ENCODE results near the gene ITGAE. TPM values are rescaled to one million over a fixed set of nuclear protein-coding genes. Genes with fewer than 3 reads are reported as not detected.

The ITGAE gene
- total and polyA plus RNA-seq, 7 experiments from 2014 or later, result 16.3 to 44.9 (median 23.6) TPM

GRCh38 chr17:3672571-3672970 lies 128.4 kb downstream of the ITGAE start:
- Histone ChIP-seq H3K9me3 (ENCODE audit: control insufficient read depth in 2 of 3, low read length in 3 of 3) (no peaks in the 10 kb centered on the region), H3K27ac (ENCODE audit: low read depth, low read length) (no peak overlapping the region), H3K27me3 (ENCODE audit: control insufficient read depth in 2 of 2, insufficient read depth in 2 of 2, low read length in 2 of 2) (no peaks in the 10 kb centered on the region), H3K4me3 (ENCODE audit: low read length) (no peak overlapping the region), H3K36me3 (ENCODE audit: control insufficient read depth in 2 of 3, insufficient read depth in 3 of 3, low read length in 3 of 3) (peaks cover 0 to 15% (median 3%) of the 10 kb centered on the region in 3 experiments), H3K4me1 (ENCODE audit: control insufficient read depth in 2 of 2, insufficient read depth in 2 of 2, low read length in 2 of 2) (peaks cover 8 to 15% of the 10 kb centered on the region in 2 donors)
- ATAC-seq (no peak), DNase-seq (no peak)
- ChIA-PET CTCF (no interaction called here), POLR2A (no interaction called here)
- Mint-ChIP-seq H3K27me3 (peaks cover 0 to 2% (median 0%) of the 10 kb centered on the region in 5 donors), H3K36me3 (peaks cover 0 to 8% (median 0%) of the 10 kb centered on the region in 5 donors), H3K27ac (no peak overlapping the region), H3K4me1 (peaks cover 10 to 28% (median 19%) of the 10 kb centered on the region in 7 donors), H3K9me3 (peaks cover 0 to 2% (median 0%) of the 10 kb centered on the region in 11 donors), H3K4me3 (no peak overlapping the region)
- intact Hi-C loops (cut with micrococcal nuclease), result no loop called here

- peaks cover 21 to 43% (median 30%) of the 10 kb centered on the region in 7 donors for H3K4me1 Mint-ChIP-seq
- no peaks in the 10 kb centered on the region for H3K9me3 ChIP-seq (ENCODE audit: control insufficient read depth in 2 of 3, low read length in 3 of 3)
- peaks cover 8 to 17% of the 10 kb centered on the region in 2 donors for H3K4me1 ChIP-seq (ENCODE audit: control insufficient read depth in 2 of 2, insufficient read depth in 2 of 2, low read length in 2 of 2)
- H3K4me3 Mint-ChIP-seq, result peak overlapping the region; percentile 82 to 94 (median 91)
- ATAC-seq (no peak), DNase-seq (no peak)
- H3K9me3 Mint-ChIP-seq, result peaks cover 0 to 2% (median 0%) of the 10 kb centered on the region in 11 donors
- peak overlapping the region; percentile 91 for H3K4me3 ChIP-seq (ENCODE audit: low read length)
- H3K27me3 ChIP-seq (ENCODE audit: control insufficient read depth in 2 of 2, insufficient read depth in 2 of 2, low read length in 2 of 2), result no peaks in the 10 kb centered on the region
- H3K36me3 Mint-ChIP-seq, result peaks cover 0 to 6% (median 0%) of the 10 kb centered on the region in 5 donors
- peak overlapping the region; percentile 42 to 93 (median 85) for H3K27ac Mint-ChIP-seq
- intact Hi-C loops (cut with micrococcal nuclease), result loop anchor here (2.0 to 5.0 kb wide), 4 partner anchors 53 to 959 kb away; partner anchors contain the start of genes CAMKK1 (in 1 of the 2), CLUH (in 1 of the 2) and HASPIN (in 1 of the 2)
- H3K27me3 Mint-ChIP-seq, result peaks cover 0 to 2% (median 0%) of the 10 kb centered on the region in 5 donors
- H3K27ac ChIP-seq (ENCODE audit: low read depth, low read length), result peak overlapping the region; percentile 76
- ChIA-PET POLR2A (interaction anchor here (0.6 to 2.1 kb wide), 4 partner anchors 9 to 54 kb away, joined by 3 to 7 read pairs (median 4); partner anchors contain the start of genes CTNS, HASPIN and SHPK), CTCF (interaction anchor here (0.6 kb wide), 1 partner anchor 68 kb away, joined by 4 read pairs; no protein-coding TSS in a partner anchor)
- H3K36me3 ChIP-seq (ENCODE audit: control insufficient read depth in 2 of 3, insufficient read depth in 3 of 3, low read length in 3 of 3), result peaks cover 0 to 7% (median 3%) of the 10 kb centered on the region in 3 experiments
These were observed 131.4 kb downstream of the ITGAE start for GRCh38 chr17:3669548-3669947.

- Histone ChIP-seq H3K4me3 (ENCODE audit: low read length) (peak overlapping the region; percentile 91), H3K27ac (ENCODE audit: low read depth, low read length) (peak overlapping the region; percentile 76), H3K27me3 (ENCODE audit: control insufficient read depth in 2 of 2, insufficient read depth in 2 of 2, low read length in 2 of 2) (no peaks in the 10 kb centered on the region), H3K4me1 (ENCODE audit: control insufficient read depth in 2 of 2, insufficient read depth in 2 of 2, low read length in 2 of 2) (peaks cover 8 to 17% of the 10 kb centered on the region in 2 donors), H3K36me3 (ENCODE audit: control insufficient read depth in 2 of 3, insufficient read depth in 3 of 3, low read length in 3 of 3) (peaks cover 0 to 7% (median 3%) of the 10 kb centered on the region in 3 experiments), H3K9me3 (ENCODE audit: control insufficient read depth in 2 of 3, low read length in 3 of 3) (no peaks in the 10 kb centered on the region)
- Mint-ChIP-seq H3K9me3 (peaks cover 0 to 2% (median 0%) of the 10 kb centered on the region in 11 donors), H3K4me3 (peak overlapping the region; percentile 82 to 94 (median 91)), H3K27ac (peak overlapping the region; percentile 42 to 93 (median 85)), H3K36me3 (peaks cover 0 to 6% (median 0%) of the 10 kb centered on the region in 5 donors), H3K27me3 (peaks cover 0 to 2% (median 0%) of the 10 kb centered on the region in 5 donors), H3K4me1 (peaks cover 21 to 43% (median 30%) of the 10 kb centered on the region in 7 donors)
- ChIA-PET CTCF (interaction anchor here (0.6 kb wide), 1 partner anchor 69 kb away, joined by 4 read pairs; no protein-coding TSS in a partner anchor), POLR2A (interaction anchor here (0.9 to 2.1 kb wide), 3 partner anchors 10 to 54 kb away, joined by 3 to 7 read pairs (median 6); partner anchors contain the start of genes CTNS, HASPIN and SHPK)
- DNase-seq, result peak in 1 of 9 donors; percentile 12
- ATAC-seq, result no peak
- intact Hi-C loops (cut with micrococcal nuclease), result loop anchor here (2.0 to 5.0 kb wide), 4 partner anchors 53 to 958 kb away; partner anchors contain the start of genes CAMKK1 (in 1 of the 2), CLUH (in 1 of the 2) and HASPIN (in 1 of the 2)
These were observed 132.0 kb downstream of the ITGAE start for GRCh38 chr17:3669085-3669347.

GRCh38 chr17:3668279-3669084 lies 132.5 kb downstream of the ITGAE start, which contains the start of the genes EMC6 and TAX1BP3:
Gene EMC6 (plus strand): TSS chr17:3668812. CDS start chr17:3669147, 335 bp downstream.
Gene TAX1BP3 (minus strand): TSS chr17:3668578. CDS start chr17:3668526, 52 bp downstream.
- Histone ChIP-seq H3K36me3 (ENCODE audit: control insufficient read depth in 2 of 3, insufficient read depth in 3 of 3, low read length in 3 of 3) (peaks cover 0 to 7% (median 3%) of the 10 kb centered on the region in 3 experiments), H3K4me1 (ENCODE audit: control insufficient read depth in 2 of 2, insufficient read depth in 2 of 2, low read length in 2 of 2) (peaks cover 8 to 17% of the 10 kb centered on the region in 2 donors), H3K4me3 (ENCODE audit: low read length) (peak within 1 kb of the TSS; percentile 91), H3K27me3 (ENCODE audit: control insufficient read depth in 2 of 2, insufficient read depth in 2 of 2, low read length in 2 of 2) (no peaks in the 10 kb centered on the region), H3K9me3 (ENCODE audit: control insufficient read depth in 2 of 3, low read length in 3 of 3) (no peaks in the 10 kb centered on the region), H3K27ac (ENCODE audit: low read depth, low read length) (peak within 1 kb of the TSS; percentile 76)
- H3K9me3 Mint-ChIP-seq, result peaks cover 0 to 2% (median 0%) of the 10 kb centered on the region in 11 donors
- ChIA-PET CTCF (interaction anchor here (0.6 kb wide), 1 partner anchor 69 kb away, joined by 4 read pairs; no protein-coding TSS in a partner anchor), POLR2A (interaction anchor here (0.9 to 2.1 kb wide), 3 partner anchors 10 to 55 kb away, joined by 3 to 7 read pairs (median 6); partner anchors contain the start of genes CTNS, HASPIN and SHPK)
- H3K4me1 Mint-ChIP-seq, result peaks cover 21 to 43% (median 30%) of the 10 kb centered on the region in 7 donors
- peaks cover 0 to 6% (median 0%) of the 10 kb centered on the region in 5 donors for H3K36me3 Mint-ChIP-seq
- H3K27me3 Mint-ChIP-seq, result peaks cover 0 to 2% (median 0%) of the 10 kb centered on the region in 5 donors
- intact Hi-C loops (cut with micrococcal nuclease), result loop anchor here (1.0 to 5.0 kb wide), 11 partner anchors 28 to 958 kb away; partner anchors contain the start of genes CLUH (in 2 of the 2), CTNS (in 2 of the 2), HASPIN (in 2 of the 2) and NCBP3 (in 2 of the 2)
- peak; percentile 96 for ATAC-seq
- peak within 1 kb of the TSS; percentile 63 to 93 (median 85) for H3K27ac Mint-ChIP-seq
- H3K4me3 Mint-ChIP-seq, result peak within 1 kb of the TSS; percentile 82 to 94 (median 91)
- peak; percentile 97 to 100 (median 100) for DNase-seq

- ATAC-seq (peak; percentile 1), DNase-seq (no peak)
- peaks cover 0 to 2% (median 0%) of the 10 kb centered on the region in 5 donors for H3K27me3 Mint-ChIP-seq
These were observed 133.4 kb downstream of the ITGAE start for GRCh38 chr17:3667366-3668278.

More at GRCh38 chr17:3667366-3668278, 133.4 kb downstream of the ITGAE start:
- Mint-ChIP-seq H3K4me3 (peak overlapping the region; percentile 66 to 94 (median 88)), H3K27ac (peak overlapping the region in 4 of 9 donors; percentile 46 to 63 (median 56)), H3K36me3 (peaks cover 0 to 6% (median 0%) of the 10 kb centered on the region in 5 donors), H3K4me1 (peaks cover 20 to 43% (median 30%) of the 10 kb centered on the region in 7 donors), H3K9me3 (peaks cover 0 to 2% (median 0%) of the 10 kb centered on the region in 11 donors)
- Histone ChIP-seq H3K36me3 (ENCODE audit: control insufficient read depth in 2 of 3, insufficient read depth in 3 of 3, low read length in 3 of 3) (peaks cover 0 to 7% (median 3%) of the 10 kb centered on the region in 3 experiments), H3K27me3 (ENCODE audit: control insufficient read depth in 2 of 2, insufficient read depth in 2 of 2, low read length in 2 of 2) (no peaks in the 10 kb centered on the region), H3K4me1 (ENCODE audit: control insufficient read depth in 2 of 2, insufficient read depth in 2 of 2, low read length in 2 of 2) (peaks cover 8 to 17% of the 10 kb centered on the region in 2 donors), H3K9me3 (ENCODE audit: control insufficient read depth in 2 of 3, low read length in 3 of 3) (no peaks in the 10 kb centered on the region), H3K4me3 (ENCODE audit: low read length) (peak overlapping the region; percentile 91), H3K27ac (ENCODE audit: low read depth, low read length) (peak overlapping the region; percentile 76)
- ChIA-PET CTCF (no interaction called here), POLR2A (interaction anchor here (1.0 to 2.1 kb wide), 2 partner anchors 19 to 31 kb away, joined by 3 to 7 read pairs; partner anchors contain the start of genes CTNS and SHPK)
- intact Hi-C loops (cut with micrococcal nuclease), result loop anchor here (1.0 to 5.0 kb wide), 11 partner anchors 29 to 957 kb away; partner anchors contain the start of genes CLUH (in 2 of the 2), CTNS (in 2 of the 2), HASPIN (in 2 of the 2) and NCBP3 (in 2 of the 2)

Data from naive thymus-derived CD4-positive, alpha-beta T cell (primary cell).